SK-N-SH treated with all-trans-retinoic acid at 6 μM for 48 hours (cell line): ENCODE results near the gene C10orf62.

Experiments
- ARNTL ChIP-seq: fragments of 450-650 bp; formaldehyde crosslinking; IDR thresholded peaks from 2 replicates; pipeline ENCODE4 v1.5.0; 2020; ENCODE audit warnings: low read depth, mild to moderate bottlenecking, moderate library complexity, borderline replicate concordance
- TOX ChIP-seq: fragments of 250-450 bp; sonication (Bioruptor Pico); IDR thresholded peaks from 2 replicates; pipeline ENCODE4 v1.8.0; 2021; ENCODE audit warnings: mild to moderate bottlenecking, moderate library complexity, borderline replicate concordance
- ZC3H10 ChIP-seq: fragments of 250-450 bp; sonication (Bioruptor Pico); IDR thresholded peaks from 2 replicates; pipeline ENCODE4 v1.5.1; 2021; ENCODE audit warnings: mild to moderate bottlenecking, moderate library complexity
- ZNF8 ChIP-seq: fragments of 450-650 bp; formaldehyde crosslinking; IDR thresholded peaks from 2 replicates; pipeline ENCODE4 v1.5.0; 2020; ENCODE audit warnings: mild to moderate bottlenecking, moderate library complexity
- TF ChIP-seq, protein P1 (sequence below): fragments of 250-450 bp; sonication (Bioruptor Pico); IDR thresholded peaks from 2 replicates; pipeline ENCODE4 v1.8.0; 2020; ENCODE audit warnings: mild to moderate bottlenecking, moderate library complexity, borderline replicate concordance
- TF ChIP-seq, protein P2 (sequence below): fragments of 250-450 bp; sonication (Bioruptor Pico); IDR thresholded peaks from 2 replicates; pipeline ENCODE4 v1.8.0; 2021; ENCODE audit warnings: low read depth, mild to moderate bottlenecking, moderate library complexity, borderline replicate concordance

DNA sequence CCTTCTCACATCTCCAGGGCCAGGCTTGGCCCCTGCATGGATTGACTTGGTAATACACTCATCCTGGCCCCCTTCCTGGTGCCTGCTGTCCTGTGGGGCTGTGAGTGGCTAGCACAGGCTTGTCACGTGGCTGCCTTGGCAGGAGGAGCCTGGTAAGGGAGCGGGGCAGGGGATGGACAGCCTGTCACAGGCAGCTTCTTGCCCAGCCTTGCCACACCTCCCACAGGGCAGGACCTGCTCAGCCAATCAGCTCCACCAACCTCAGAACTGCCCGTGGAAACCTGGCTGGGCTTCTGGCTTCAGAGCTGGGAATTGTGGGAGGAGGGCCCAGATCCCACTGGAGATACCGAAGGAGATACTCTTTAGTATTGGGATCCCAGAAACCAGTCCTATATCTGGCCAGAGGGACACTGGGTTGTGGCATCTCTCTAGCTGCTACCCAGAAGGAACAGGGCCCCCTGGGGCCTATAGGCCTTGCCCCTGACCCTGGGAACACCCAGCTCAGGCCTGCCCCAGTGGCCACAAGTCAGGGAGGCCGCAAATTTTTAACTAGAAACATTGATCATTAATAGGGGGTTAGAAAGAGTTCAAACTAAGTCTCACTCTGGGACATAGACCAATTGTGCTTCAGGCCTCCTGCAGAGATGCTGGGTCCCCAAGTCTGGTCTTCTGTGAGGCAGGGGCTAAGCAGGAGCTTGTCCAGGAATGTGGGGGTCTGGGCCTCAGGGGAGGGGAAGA is 5.3 kb upstream of the C10orf62 start, which contains the start of gene HOGA1:
- TF ChIP-seq ARNTL (CRISPR knock-in tag) (no peak), TOX (no peak), ZNF8 (CRISPR knock-in tag) (no peak), ZC3H10 (CRISPR knock-in tag) (no peak)
- TF ChIP-seq, protein P1, sequence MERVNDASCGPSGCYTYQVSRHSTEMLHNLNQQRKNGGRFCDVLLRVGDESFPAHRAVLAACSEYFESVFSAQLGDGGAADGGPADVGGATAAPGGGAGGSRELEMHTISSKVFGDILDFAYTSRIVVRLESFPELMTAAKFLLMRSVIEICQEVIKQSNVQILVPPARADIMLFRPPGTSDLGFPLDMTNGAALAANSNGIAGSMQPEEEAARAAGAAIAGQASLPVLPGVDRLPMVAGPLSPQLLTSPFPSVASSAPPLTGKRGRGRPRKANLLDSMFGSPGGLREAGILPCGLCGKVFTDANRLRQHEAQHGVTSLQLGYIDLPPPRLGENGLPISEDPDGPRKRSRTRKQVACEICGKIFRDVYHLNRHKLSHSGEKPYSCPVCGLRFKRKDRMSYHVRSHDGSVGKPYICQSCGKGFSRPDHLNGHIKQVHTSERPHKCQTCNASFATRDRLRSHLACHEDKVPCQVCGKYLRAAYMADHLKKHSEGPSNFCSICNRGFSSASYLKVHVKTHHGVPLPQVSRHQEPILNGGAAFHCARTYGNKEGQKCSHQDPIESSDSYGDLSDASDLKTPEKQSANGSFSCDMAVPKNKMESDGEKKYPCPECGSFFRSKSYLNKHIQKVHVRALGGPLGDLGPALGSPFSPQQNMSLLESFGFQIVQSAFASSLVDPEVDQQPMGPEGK: no peak
- TF ChIP-seq, protein P2, sequence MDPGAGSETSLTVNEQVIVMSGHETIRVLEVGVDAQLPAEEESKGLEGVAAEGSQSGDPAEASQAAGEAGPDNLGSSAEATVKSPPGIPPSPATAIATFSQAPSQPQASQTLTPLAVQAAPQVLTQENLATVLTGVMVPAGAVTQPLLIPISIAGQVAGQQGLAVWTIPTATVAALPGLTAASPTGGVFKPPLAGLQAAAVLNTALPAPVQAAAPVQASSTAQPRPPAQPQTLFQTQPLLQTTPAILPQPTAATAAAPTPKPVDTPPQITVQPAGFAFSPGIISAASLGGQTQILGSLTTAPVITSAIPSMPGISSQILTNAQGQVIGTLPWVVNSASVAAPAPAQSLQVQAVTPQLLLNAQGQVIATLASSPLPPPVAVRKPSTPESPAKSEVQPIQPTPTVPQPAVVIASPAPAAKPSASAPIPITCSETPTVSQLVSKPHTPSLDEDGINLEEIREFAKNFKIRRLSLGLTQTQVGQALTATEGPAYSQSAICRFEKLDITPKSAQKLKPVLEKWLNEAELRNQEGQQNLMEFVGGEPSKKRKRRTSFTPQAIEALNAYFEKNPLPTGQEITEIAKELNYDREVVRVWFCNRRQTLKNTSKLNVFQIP: no peak
